ENCODE results near the gene NETO2.
"Not testable (repeated sequence)": the region's sequence is repeated elsewhere in the genome, so short reads cannot be mapped to it uniquely, and the experiment has no call there.

Gene NETO2

GRCh38 chr16:47060596-47060995 lies 83.1 kb downstream of the NETO2 start:
- POLR2A ChIA-PET = no interaction called here
- H3K9me3 ChIP-seq (ENCODE audit: control insufficient read depth, insufficient read depth, low read depth, low read length) = no peaks in the 10 kb centered on the region
- no peak overlapping the region for H3K27ac ChIP-seq (ENCODE audit: extremely low read depth, low read depth, low read length)
- CTCF ChIA-PET = no interaction called here
- TF ChIP-seq ZFP69B (tag by site-specific recombination; IDR thresholded peaks at IDR 0.05) (no peak), ZNF701 (tag by site-specific recombination; IDR thresholded peaks at IDR 0.05) (no peak), KLF9 (tag by site-specific recombination; IDR thresholded peaks at IDR 0.05; ENCODE audit: low read depth) (no peak), ZNF610 (tag by site-specific recombination; IDR thresholded peaks at IDR 0.05; ENCODE audit: borderline replicate concordance) (no peak), ZNF239 (tag by site-specific recombination; IDR thresholded peaks at IDR 0.05) (no peak)
- no peaks in the 10 kb centered on the region for H3K4me1 ChIP-seq (ENCODE audit: control insufficient read depth, insufficient read depth, low read length)
- no peaks in the 10 kb centered on the region for H3K36me3 ChIP-seq (ENCODE audit: control insufficient read depth in 2 of 2, insufficient read depth in 1 of 2, low read length in 2 of 2)
- H3K4me3 ChIP-seq (ENCODE audit: low read depth, low read length) = no peak overlapping the region

- Histone ChIP-seq H3K4me1 (ENCODE audit: control insufficient read depth, insufficient read depth, low read length) (no peaks in the 10 kb centered on the region), H3K4me3 (ENCODE audit: low read depth, low read length) (no peak overlapping the region), H3K9me3 (ENCODE audit: control insufficient read depth, insufficient read depth, low read depth, low read length) (no peaks in the 10 kb centered on the region), H3K36me3 (ENCODE audit: control insufficient read depth in 2 of 2, insufficient read depth in 1 of 2, low read length in 2 of 2) (no peaks in the 10 kb centered on the region), H3K27ac (ENCODE audit: extremely low read depth, low read depth, low read length) (no peak overlapping the region)
- CTCF ChIA-PET = no interaction called here
- POLR2A ChIA-PET = no interaction called here
- TF ChIP-seq ATF2 (tag by site-specific recombination; IDR thresholded peaks at IDR 0.05; ENCODE audit: low read depth) = no peak
- TF ChIP-seq SP7 (tag by site-specific recombination; IDR thresholded peaks at IDR 0.05) = no peak
- TF ChIP-seq ZFP69B (tag by site-specific recombination; IDR thresholded peaks at IDR 0.05) = no peak
- TF ChIP-seq ZNF184 (tag by site-specific recombination; IDR thresholded peaks at IDR 0.05) = no peak
- no peak for TF ChIP-seq BCL6B (tag by site-specific recombination; IDR thresholded peaks at IDR 0.05)
- TF ChIP-seq ZNF580 (tag by site-specific recombination; IDR thresholded peaks at IDR 0.05) = no peak
Observed at GRCh38 chr16:47059991-47060390, 83.8 kb downstream of the NETO2 start.

- CTCF ChIA-PET = interaction anchor here (0.6 to 0.7 kb wide), 2 partner anchors 91 to 1011 kb away, joined by 3 to 4 read pairs; no protein-coding TSS in a partner anchor
Observed at GRCh38 chr16:47059130-47059529, 84.6 kb downstream of the NETO2 start.

More at GRCh38 chr16:47059130-47059529, 84.6 kb downstream of the NETO2 start:
- H3K4me3 ChIP-seq (ENCODE audit: low read depth, low read length); H3K27ac ChIP-seq (ENCODE audit: extremely low read depth, low read depth, low read length); H3K4me1 ChIP-seq (ENCODE audit: control insufficient read depth, insufficient read depth, low read length); H3K36me3 ChIP-seq (ENCODE audit: control insufficient read depth in 2 of 2, insufficient read depth in 1 of 2, low read length in 2 of 2); H3K9me3 ChIP-seq (ENCODE audit: control insufficient read depth, insufficient read depth, low read depth, low read length); POLR2A ChIA-PET: not testable (repeated sequence)
- TF ChIP-seq EGR2 (tag by site-specific recombination; IDR thresholded peaks at IDR 0.05; ENCODE audit: low read depth) = peak; percentile 34; the same call in 1 of the 2 replicates
- TF ChIP-seq ZFHX2 (tag by site-specific recombination; conservative IDR thresholded peaks at IDR 0.05) = peak; percentile 51
- TF ChIP-seq GLIS1 (tag by site-specific recombination; IDR thresholded peaks at IDR 0.05) = peak; percentile 30; the same call in 1 of the 2 replicates
- TF ChIP-seq WT1 (tag by site-specific recombination; IDR thresholded peaks at IDR 0.05) = peak; percentile 65; the same call in 1 of the 2 replicates
- TF ChIP-seq PRDM10 (tag by site-specific recombination; IDR thresholded peaks at IDR 0.05) = peak; percentile 86
